CD4-positive, alpha-beta T cell (primary cell): ENCODE measurements around the gene ATL1. TPM values are rescaled to one million over a fixed set of nuclear protein-coding genes. Genes with fewer than 3 reads are reported as not detected.

Source experiments
- ATAC-seq: fragments of 200-7000 bp; cut with Tn5 transposase; one replicate; pipeline ENCODE4 v1.10.0; 2022; ENCODE audit warnings: mild to moderate bottlenecking; ENCODE audit not compliant: poor library complexity
- CTCF ChIA-PET: fragments of 350-600 bp; sonication (Branson Sonifier 250); formaldehyde crosslinking; loops from one replicate; lab custom pipeline; 2021; ENCODE audit warnings: antibody characterized with exemption, inconsistent platforms; lab: Charles Lee
- POLR2A ChIA-PET: fragments of 350-600 bp; sonication (Branson Sonifier 250); formaldehyde crosslinking; loops from one replicate; lab custom pipeline; 2021; ENCODE audit warnings: antibody characterized with exemption, inconsistent platforms; lab: Charles Lee
- DNase-seq, 14 experiments: peaks; one replicate each; pipeline ENCODE4 v3.0.0-alpha.2; 2013 to 2020; ENCODE audit warnings: mixed read lengths in 2 of 14
- H3K27ac ChIP-seq, 2 donors: one replicate each; pipeline versions ENCODE4 v1.5.1 to v1.7.0; 2013; ENCODE audit warnings: low read length in 2 of 2, low read depth in 1 of 2, mild to moderate bottlenecking in 1 of 2
- H3K27me3 ChIP-seq, 2 experiments: 1 replicate in 1 of 2; 2 replicates in 1 of 2; pipeline versions ENCODE4 v1.6.1 to v1.7.0; 2013; ENCODE audit warnings: low read length in 2 of 2, control low read depth in 1 of 2, mild to moderate bottlenecking in 1 of 2, moderate library complexity in 1 of 2; ENCODE audit not compliant: insufficient read depth in 2 of 2, control insufficient read depth in 1 of 2
- H3K36me3 ChIP-seq: one replicate; pipeline ENCODE4 v1.6.1; 2013; ENCODE audit warnings: low read length, control low read depth; ENCODE audit not compliant: insufficient read depth
- H3K4me1 ChIP-seq: one replicate; pipeline ENCODE4 v1.6.1; 2013; ENCODE audit warnings: low read length, control low read depth; ENCODE audit not compliant: insufficient read depth
- H3K4me3 ChIP-seq: one replicate; pipeline ENCODE4 v1.5.1; 2013; ENCODE audit warnings: mild to moderate bottlenecking, low read length, moderate library complexity
- H3K9me3 ChIP-seq, 2 experiments: 1 replicate in 1 of 2; 2 replicates in 1 of 2; pipeline versions ENCODE4 v1.6.1 to v1.7.0; 2013; ENCODE audit warnings: low read length in 2 of 2, mild to moderate bottlenecking in 2 of 2, control low read depth in 1 of 2, moderate library complexity in 1 of 2; ENCODE audit not compliant: control insufficient read depth in 1 of 2, insufficient read depth in 1 of 2
- H3K27ac Mint-ChIP-seq: one replicate; pipeline ENCODE4 v1.8.0; 2020; ENCODE audit warnings: mixed read lengths
- H3K27me3 Mint-ChIP-seq: one replicate; pipeline ENCODE4 v1.8.0; 2021; ENCODE audit warnings: mixed read lengths
- H3K36me3 Mint-ChIP-seq: one replicate; pipeline ENCODE4 v1.8.0; 2021; ENCODE audit warnings: low read depth, mixed read lengths
- H3K4me1 Mint-ChIP-seq: one replicate; pipeline ENCODE4 v1.8.0; 2021; ENCODE audit warnings: low read depth, mixed read lengths
- H3K4me3 Mint-ChIP-seq: one replicate; pipeline ENCODE4 v1.8.0; 2020; ENCODE audit warnings: mild to moderate bottlenecking, mixed read lengths
- H3K9me3 Mint-ChIP-seq: one replicate; pipeline ENCODE4 v1.8.0; 2020; ENCODE audit warnings: mixed read lengths
- intact Hi-C, 2 experiments: fragments of 100-400 bp; cut with DNase I in 1 of 2; cut with micrococcal nuclease in 1 of 2; formaldehyde crosslinking; loops; one replicate each; pipeline versions ENCODE4 v1.15.1 to v1.9.0; 2023 to 2025; cut with DNase I, micrococcal nuclease
- total RNA-seq, 174 experiments: library from RNA in 2 of 174; stranded (reverse) in 2 of 174; gene quantifications; one replicate each; pipeline ENCODE4 v1.2.3 and lab custom pipeline; 2021 to 2026
- TF ChIP-seq, protein P1 (sequence below): fragments of 200-600 bp; IDR thresholded peaks from one replicate; pipeline ENCODE4 v1.8.0; 2022; ENCODE audit warnings: antibody characterized with exemption, mild to moderate bottlenecking

The ATL1 gene
- total RNA-seq, 2 experiments from 2014 or later, result 1.2 TPM

DNA sequence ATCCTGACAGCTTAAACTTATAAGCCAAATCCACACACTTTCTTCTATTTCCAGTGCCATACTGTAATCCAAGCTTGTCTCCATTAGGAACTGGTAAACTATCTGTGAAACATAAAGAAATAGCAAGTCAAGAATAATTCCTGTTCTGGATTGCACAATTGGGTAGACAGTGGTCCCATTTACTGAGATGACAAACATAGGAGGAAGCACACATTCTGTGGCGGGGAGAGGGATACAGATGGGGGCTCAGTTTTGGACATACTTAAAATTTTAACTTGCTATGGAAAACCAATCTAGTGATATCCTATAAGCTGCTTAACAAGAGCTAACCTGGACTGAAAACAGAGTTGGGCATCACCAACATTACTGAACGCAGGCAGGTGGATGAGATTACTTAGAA, 43.9 kb upstream of the ATL1 start:
- H3K27ac Mint-ChIP-seq, result no peak overlapping the region
- no peak for ATAC-seq
- H3K27me3 ChIP-seq, result no peaks in the 10 kb centered on the region
- H3K27ac ChIP-seq, result no peak overlapping the region
- no peaks in the 10 kb centered on the region for H3K27me3 Mint-ChIP-seq
- ChIA-PET CTCF (no interaction called here), POLR2A (no interaction called here)
- H3K36me3 ChIP-seq, result peaks cover 2% of the 10 kb centered on the region
- no peaks in the 10 kb centered on the region for H3K9me3 Mint-ChIP-seq
- H3K4me3 ChIP-seq, result no peak overlapping the region
- intact Hi-C loops, result no loop called here
- TF ChIP-seq, protein P1, sequence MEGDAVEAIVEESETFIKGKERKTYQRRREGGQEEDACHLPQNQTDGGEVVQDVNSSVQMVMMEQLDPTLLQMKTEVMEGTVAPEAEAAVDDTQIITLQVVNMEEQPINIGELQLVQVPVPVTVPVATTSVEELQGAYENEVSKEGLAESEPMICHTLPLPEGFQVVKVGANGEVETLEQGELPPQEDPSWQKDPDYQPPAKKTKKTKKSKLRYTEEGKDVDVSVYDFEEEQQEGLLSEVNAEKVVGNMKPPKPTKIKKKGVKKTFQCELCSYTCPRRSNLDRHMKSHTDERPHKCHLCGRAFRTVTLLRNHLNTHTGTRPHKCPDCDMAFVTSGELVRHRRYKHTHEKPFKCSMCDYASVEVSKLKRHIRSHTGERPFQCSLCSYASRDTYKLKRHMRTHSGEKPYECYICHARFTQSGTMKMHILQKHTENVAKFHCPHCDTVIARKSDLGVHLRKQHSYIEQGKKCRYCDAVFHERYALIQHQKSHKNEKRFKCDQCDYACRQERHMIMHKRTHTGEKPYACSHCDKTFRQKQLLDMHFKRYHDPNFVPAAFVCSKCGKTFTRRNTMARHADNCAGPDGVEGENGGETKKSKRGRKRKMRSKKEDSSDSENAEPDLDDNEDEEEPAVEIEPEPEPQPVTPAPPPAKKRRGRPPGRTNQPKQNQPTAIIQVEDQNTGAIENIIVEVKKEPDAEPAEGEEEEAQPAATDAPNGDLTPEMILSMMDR, result no peak
- H3K9me3 ChIP-seq, result no peaks in the 10 kb centered on the region
- no peak for DNase-seq
- H3K4me1 Mint-ChIP-seq, result peaks cover 13% of the 10 kb centered on the region
- H3K4me1 ChIP-seq, result peaks cover 7% of the 10 kb centered on the region
- peaks cover 6% of the 10 kb centered on the region for H3K36me3 Mint-ChIP-seq
- H3K4me3 Mint-ChIP-seq, result no peak overlapping the region

DNA sequence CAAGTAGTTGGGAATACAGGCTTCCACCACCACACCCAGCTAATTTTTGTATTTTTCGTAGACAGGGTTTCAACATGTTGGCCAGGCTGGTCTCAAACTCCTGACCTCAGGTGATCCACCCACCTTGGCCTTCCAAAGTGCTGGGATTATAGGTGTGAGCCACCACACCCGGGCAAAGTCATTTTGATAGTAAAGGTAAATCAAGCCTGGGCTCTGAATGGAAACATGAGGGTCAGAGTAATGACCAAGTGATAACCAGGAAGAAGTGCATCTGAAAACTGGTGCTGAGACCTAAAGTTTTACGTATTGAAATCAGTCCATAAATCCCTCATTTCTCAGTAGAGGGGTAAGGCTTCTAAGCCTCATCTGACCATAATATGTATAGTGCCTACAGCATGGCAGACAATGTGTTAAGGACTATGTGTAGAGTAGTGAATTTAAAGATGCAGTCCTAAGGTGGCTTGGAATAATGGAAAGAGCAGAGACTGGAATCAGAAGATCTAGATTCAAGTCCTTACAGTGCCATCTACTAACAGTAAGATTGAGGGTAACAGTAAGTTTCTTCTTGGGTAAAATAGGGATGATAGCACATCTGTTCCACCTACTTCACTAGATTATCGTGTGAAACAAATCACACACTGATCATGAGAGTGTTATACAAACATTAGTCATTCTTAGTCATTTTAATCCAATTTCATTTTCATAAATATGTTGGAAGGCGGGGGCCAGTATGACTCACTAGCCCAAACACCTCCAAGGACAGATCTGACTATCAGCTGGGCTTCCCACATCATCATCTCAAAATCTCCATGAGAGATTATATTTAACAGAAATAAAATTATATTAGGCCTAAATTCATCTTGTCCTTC, 38.8 kb upstream of the ATL1 start:
- H3K9me3 Mint-ChIP-seq, result no peaks in the 10 kb centered on the region
- no peaks in the 10 kb centered on the region for H3K27me3 Mint-ChIP-seq
- H3K4me3 ChIP-seq, result peak overlapping the region; percentile 4
- H3K27ac ChIP-seq, result no peak overlapping the region
- H3K36me3 ChIP-seq, result no peaks in the 10 kb centered on the region
- H3K4me1 Mint-ChIP-seq, result peaks cover 50% of the 10 kb centered on the region
- H3K27ac Mint-ChIP-seq, result peak overlapping the region; percentile 64
- no peaks in the 10 kb centered on the region for H3K9me3 ChIP-seq
- DNase-seq (peak in 6 of 14 experiments; percentile 10 to 65 (median 37)), ATAC-seq (peak; percentile 55)
- ChIA-PET CTCF (interaction anchor here (0.6 to 1.6 kb wide), 2 partner anchors 11 to 230 kb away, joined by 3 to 8 read pairs; partner anchors contain the start of gene MAP4K5), POLR2A (no interaction called here)
- intact Hi-C loops, result no loop called here
- H3K4me1 ChIP-seq, result peaks cover 15% of the 10 kb centered on the region
- TF ChIP-seq, protein P1, result no peak
- H3K27me3 ChIP-seq, result no peaks in the 10 kb centered on the region
- H3K4me3 Mint-ChIP-seq, result peak overlapping the region; percentile 72
- peaks cover 4% of the 10 kb centered on the region for H3K36me3 Mint-ChIP-seq

DNA sequence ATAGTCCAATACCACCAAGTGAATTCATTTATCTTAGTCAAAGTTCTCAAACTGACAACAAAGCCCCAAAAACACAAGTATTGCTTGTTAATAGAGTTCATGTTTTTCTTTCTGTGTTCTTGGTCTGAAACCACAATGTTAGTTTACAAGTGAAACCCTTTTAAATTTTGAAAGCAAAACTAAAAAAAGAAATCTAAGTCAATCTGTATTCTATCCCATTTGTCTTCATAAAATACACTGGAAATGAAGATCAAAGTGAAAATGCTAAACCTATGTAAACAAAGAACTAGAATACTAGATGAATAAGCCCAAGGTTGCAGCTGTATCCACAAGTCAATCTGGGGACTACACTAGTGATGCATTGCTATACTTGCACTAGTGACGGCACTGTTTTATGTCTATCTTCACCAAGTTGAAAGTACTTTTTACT, 38.0 kb upstream of the ATL1 start:
- DNase-seq (peak in 2 of 14 experiments; percentile 23 to 53), ATAC-seq (peak; percentile 60)
- peak overlapping the region in 1 of 2 donors; percentile 19 for H3K27ac ChIP-seq
- Mint-ChIP-seq H3K27ac (peak overlapping the region; percentile 64), H3K36me3 (peaks cover 4% of the 10 kb centered on the region), H3K27me3 (no peaks in the 10 kb centered on the region), H3K4me1 (peaks cover 52% of the 10 kb centered on the region), H3K9me3 (no peaks in the 10 kb centered on the region), H3K4me3 (peak overlapping the region; percentile 72)
- H3K27me3 ChIP-seq, result no peaks in the 10 kb centered on the region
- POLR2A ChIA-PET, result interaction anchor here (0.7 to 1.3 kb wide), 2 partner anchors 10 to 266 kb away, joined by 3 to 7 read pairs; no protein-coding TSS in a partner anchor
- no peaks in the 10 kb centered on the region for H3K9me3 ChIP-seq
- no peaks in the 10 kb centered on the region for H3K36me3 ChIP-seq
- CTCF ChIA-PET, result interaction anchor here (1.0 to 1.6 kb wide), 2 partner anchors 10 to 201 kb away, joined by 6 to 8 read pairs; partner anchors contain the start of gene MAP4K5
- H3K4me3 ChIP-seq, result peak overlapping the region; percentile 4
- H3K4me1 ChIP-seq, result peaks cover 15% of the 10 kb centered on the region
- intact Hi-C loops, result loop anchor here in 1 of 2 experiments (1.0 kb wide), 1 partner anchor 9 kb away; no protein-coding TSS in a partner anchor
- TF ChIP-seq, protein P1, result no peak
